K562 (cell line): ENCODE data around the gene POLR3E. TPM values are rescaled to one million over a fixed set of nuclear protein-coding genes. Genes with fewer than 3 reads are reported as not detected.

Experiments
- ATAC-seq: fragments of 200-7000 bp; cut with Tn5 transposase; 3 replicates; pipeline ENCODE4 v1.9.1; 2020; ENCODE audit warnings: moderate library complexity
- BruUV-seq: library from RNA; stranded (reverse); fragments of 400-500 nt; replicated peaks from 2 replicates; lab custom pipeline; 2021; lab: Mats Ljungman, UMichigan
- CTCF ChIA-PET: fragments of 300-600 bp; formaldehyde crosslinking; extraction: SDS; loops from one replicate; lab custom pipeline; 2021; ENCODE audit warnings: low intra/inter-chr PET ratio; lab: Yijun Ruan, JAX
- POLR2A ChIA-PET: fragments of 300-600, 350-650 bp; sonication (Branson Sonifier 250); formaldehyde crosslinking; extraction: SDS; loops from one replicate; lab custom pipeline; 2021; ENCODE audit warnings: antibody characterized with exemption, inconsistent platforms; lab: Yijun Ruan, JAX
- DNase-seq, 4 experiments: peaks; one replicate each; pipeline versions ENCODE4 v3.0.0 to v3.0.0-alpha.2; 2011 to 2018; ENCODE audit warnings: low spot score in 3 of 4, mixed read lengths in 3 of 4; ENCODE audit errors: extremely low read depth in 1 of 4
- FAIRE-seq: peaks from 2 replicates; lab custom pipeline; 2011; peaks lifted over from hg19 to GRCh38; lab: Jason Lieb, UNC
- H2AFZ ChIP-seq: 2 replicates; pipeline ENCODE4 v1.6.0; 2011; ENCODE audit warnings: low read depth, low read length, control low read depth, inconsistent platforms
- H3K27ac ChIP-seq: fragments of 200-600 bp; 3 replicates; pipeline ENCODE4 v1.8.0; 2011; ENCODE audit warnings: low read depth, mild to moderate bottlenecking, control low read depth, inconsistent platforms, low read length, moderate library complexity, mixed read lengths; ENCODE audit errors: extremely low read depth
- H3K27me3 ChIP-seq, 2 experiments: fragments of 300-600 bp in 1 of 2; 2 replicates in 1 of 2; 3 replicates in 1 of 2; pipeline versions ENCODE4 v1.6.0 to v1.8.0; 2011; ENCODE audit warnings: inconsistent platforms in 2 of 2, low read length in 2 of 2, mild to moderate bottlenecking in 1 of 2, mixed read lengths in 1 of 2, moderate library complexity in 1 of 2; ENCODE audit not compliant: control insufficient read depth in 2 of 2, insufficient read depth in 2 of 2
- H3K36me3 ChIP-seq: fragments of 300-600 bp; 3 replicates; pipeline ENCODE4 v1.8.0; 2011; ENCODE audit warnings: mild to moderate bottlenecking, low read length, inconsistent platforms; ENCODE audit not compliant: control insufficient read depth, insufficient read depth
- H3K4me1 ChIP-seq, 2 experiments: fragments of 200-600 bp in 1 of 2; replicated peaks in 1 of 2; 2 replicates in 1 of 2; 3 replicates in 1 of 2; pipeline versions ENCODE4 v1.5.1 to v1.8.0; 2011; ENCODE audit warnings: inconsistent platforms in 2 of 2, low read length in 2 of 2, mild to moderate bottlenecking in 1 of 2, mixed read lengths in 1 of 2, moderate library complexity in 1 of 2; ENCODE audit not compliant: control insufficient read depth in 2 of 2, insufficient read depth in 2 of 2
- H3K4me2 ChIP-seq: 2 replicates; pipeline ENCODE4 v1.6.1; 2011; ENCODE audit warnings: low read length, control low read depth, inconsistent platforms, mixed read lengths; ENCODE audit not compliant: insufficient read depth
- H3K4me3 ChIP-seq: fragments of 200-600 bp; sonication (generic), shearing (Covaris generic); 2 replicates; pipeline ENCODE4 v1.5.1; 2016; ENCODE audit warnings: control low read depth, inconsistent platforms
- H3K79me2 ChIP-seq: fragments of 200-600 bp; 3 replicates; pipeline ENCODE4 v1.8.0; 2011; ENCODE audit warnings: low read length, inconsistent platforms; ENCODE audit not compliant: control insufficient read depth, insufficient read depth
- H3K9ac ChIP-seq, 2 experiments: 2 replicates each; pipeline versions ENCODE4 v1.6.0 to v1.6.1; 2011; ENCODE audit warnings: low read depth in 2 of 2, low read length in 2 of 2, control low read depth in 1 of 2, inconsistent platforms in 1 of 2, mild to moderate bottlenecking in 1 of 2, mixed read lengths in 1 of 2; ENCODE audit not compliant: insufficient read depth in 1 of 2
- H3K9me1 ChIP-seq: one replicate; pipeline ENCODE4 v1.6.0; 2011; ENCODE audit warnings: inconsistent platforms, mild to moderate bottlenecking, low read length, moderate library complexity; ENCODE audit not compliant: control insufficient read depth, insufficient read depth
- H3K9me3 ChIP-seq: replicated peaks from 2 replicates; pipeline ENCODE4 v1.5.1; 2011; ENCODE audit warnings: low read depth, low read length, inconsistent platforms; ENCODE audit not compliant: control insufficient read depth, insufficient read depth
- H4K20me1 ChIP-seq: replicated peaks from 2 replicates; pipeline ENCODE4 v1.6.1; 2011; ENCODE audit warnings: low read length, inconsistent platforms, mixed read lengths; ENCODE audit not compliant: control insufficient read depth, insufficient read depth
- ETS2 ChIP-seq: IDR thresholded peaks from 2 replicates; pipeline ENCODE4 v1.6.1; 2016; ENCODE audit warnings: borderline replicate concordance, missing genetic modification characterization, mild to moderate bottlenecking, moderate library complexity, missing compliant biosample characterization; ENCODE audit not compliant: poor library complexity, severe bottlenecking
- KHSRP ChIP-seq: fragments of 450-650 bp; IDR thresholded peaks from 2 replicates; pipeline ENCODE4 v1.6.1; 2017
- MNT ChIP-seq, 2 experiments: fragments of 450-650 bp; conservative IDR thresholded peaks; 2 replicates each; pipeline ENCODE4 v1.6.1; 2017; ENCODE audit warnings: mild to moderate bottlenecking in 2 of 2, moderate library complexity in 2 of 2
- MYC ChIP-seq, 2 experiments: fragments of 250-450 bp in 1 of 2; sonication (Bioruptor Pico) in 1 of 2; IDR thresholded peaks; 2 replicates each; pipeline versions ENCODE4 v1.5.1 to v1.6.1; 2012 to 2021; ENCODE audit warnings: low read depth in 2 of 2, borderline replicate concordance in 1 of 2, improper control_type of control experiment in 1 of 2, low read length in 1 of 2, mild to moderate bottlenecking in 1 of 2, moderate library complexity in 1 of 2
- NR3C1 ChIP-seq: sonication (generic); formaldehyde crosslinking; IDR thresholded peaks from 2 replicates; pipeline ENCODE4 v1.8.1; 2022; ENCODE audit warnings: missing genetic modification reagents
- PHB ChIP-seq: fragments of 250-450 bp; sonication (Bioruptor Pico); IDR thresholded peaks from 2 replicates; pipeline ENCODE4 v1.5.0; 2021
- SOX6 ChIP-seq: fragments of 450-650 bp; IDR thresholded peaks from 2 replicates; pipeline ENCODE4 v1.6.1; 2014; ENCODE audit warnings: mild to moderate bottlenecking
- YY1 ChIP-seq, 3 experiments: IDR thresholded peaks; 2 replicates each; pipeline ENCODE4 v1.6.1; 2011; ENCODE audit warnings: low read length in 2 of 3, mild to moderate bottlenecking in 2 of 3, moderate library complexity in 2 of 3, borderline replicate concordance in 1 of 3, control low read depth in 1 of 3, low read depth in 1 of 3; ENCODE audit not compliant: insufficient read depth in 3 of 3, insufficient replicate concordance in 2 of 3, control insufficient read depth in 1 of 3, insufficient read length in 1 of 3; ENCODE audit errors: extremely low read depth in 1 of 3
- ZFP36 ChIP-seq: fragments of 150-350 bp; IDR thresholded peaks from 2 replicates; pipeline ENCODE4 v1.6.1; 2018; ENCODE audit warnings: low read length, low read depth; ENCODE audit not compliant: partially characterized antibody
- ZNF253 ChIP-seq: fragments of 250-450 bp; sonication (Bioruptor Pico); conservative IDR thresholded peaks from 2 replicates; pipeline ENCODE4 v1.6.1; 2021; ENCODE audit warnings: mild to moderate bottlenecking
- ZNF316 ChIP-seq: fragments of 450-650 bp; IDR thresholded peaks from 2 replicates; pipeline ENCODE4 v1.6.1; 2016
- ZNF384 ChIP-seq: IDR thresholded peaks from 2 replicates; pipeline ENCODE4 v1.6.1; 2012; ENCODE audit warnings: low read depth, low read length, improper control_type of control experiment
- ZNF444 ChIP-seq: fragments of 250-450 bp; sonication (Bioruptor Pico); IDR thresholded peaks from 2 replicates; pipeline ENCODE4 v1.4.0; 2020; ENCODE audit warnings: mild to moderate bottlenecking, moderate library complexity
- ZNF511 ChIP-seq: sonication (generic); formaldehyde crosslinking; IDR thresholded peaks from 2 replicates; pipeline ENCODE4 v1.8.0; 2022; ENCODE audit warnings: mild to moderate bottlenecking, missing genetic modification reagents
- WGBS: fragments of 100-300 bp; shearing (Covaris generic); methylation state at CpG from one replicate; pipeline ENCODE4 v1.1.6; 2016; ENCODE audit warnings: low coverage, mixed read lengths; ENCODE audit not compliant: insufficient coverage; ENCODE audit errors: missing lambda C conversion rate; 5-methylcytosine and 5-hydroxymethylcytosine counted together
- in situ Hi-C: fragments of 300-500 bp; cut with MboI; formaldehyde crosslinking; loops from 4 replicates; pipeline ENCODE4 v1.15.0; 2018; ENCODE audit warnings: inconsistent platforms, mixed read lengths
- intact Hi-C: fragments of 100-400 bp; cut with micrococcal nuclease; formaldehyde crosslinking; loops from 2 replicates; pipeline ENCODE4 v1.14.2; 2022
- polyA plus RNA-seq, 8 experiments: library from polyadenylated mRNA; depleted of rRNA in 4 of 8; stranded (reverse) in 5 of 8; unstranded in 3 of 8; fragments of >200 nt; fragmentation: Nextera tagmentation in 2 of 8; fragmentation: Illumina TruSeq in 1 of 8; extraction: Ambion mirVana in 2 of 8; extraction: Trizol in 1 of 8; gene quantifications; 2 replicates each; pipeline versions ENCODE4 v1.2.1 to v1.2.3, GENCODE V29; 2011 to 2014; ENCODE audit warnings: inconsistent platforms in 1 of 8, missing spikeins in 1 of 8
- total RNA-seq, 7 experiments: library from RNA; depleted of rRNA in 6 of 7; stranded (reverse); fragments of >200 nt in 6 of 7; fragmentation: Illumina TruSeq in 2 of 7; extraction: Trizol in 2 of 7; gene quantifications; 2 replicates each; pipeline versions ENCODE4 v1.2.1 to v1.2.3, GENCODE V29; 2011 to 2021; ENCODE audit warnings: low replicate concordance in 1 of 7
- TF ChIP-seq, protein P1 (sequence below): fragments of 450-650 bp; formaldehyde crosslinking; IDR thresholded peaks from 2 replicates; pipeline ENCODE4 v1.4.0; 2020; ENCODE audit warnings: mild to moderate bottlenecking, moderate library complexity
- TF ChIP-seq, protein P2 (sequence below): sonication (generic); formaldehyde crosslinking; IDR thresholded peaks from 2 replicates; pipeline ENCODE4 v1.8.0; 2022; ENCODE audit warnings: missing genetic modification reagents, mild to moderate bottlenecking, borderline replicate concordance

Gene POLR3E
- total and polyA plus RNA-seq, 9 of the 15 experiments (the other 6 are each of a cell fraction or from before 2014, with no cell fraction given), result 17.7 to 151 (median 82.6) TPM

DNA sequence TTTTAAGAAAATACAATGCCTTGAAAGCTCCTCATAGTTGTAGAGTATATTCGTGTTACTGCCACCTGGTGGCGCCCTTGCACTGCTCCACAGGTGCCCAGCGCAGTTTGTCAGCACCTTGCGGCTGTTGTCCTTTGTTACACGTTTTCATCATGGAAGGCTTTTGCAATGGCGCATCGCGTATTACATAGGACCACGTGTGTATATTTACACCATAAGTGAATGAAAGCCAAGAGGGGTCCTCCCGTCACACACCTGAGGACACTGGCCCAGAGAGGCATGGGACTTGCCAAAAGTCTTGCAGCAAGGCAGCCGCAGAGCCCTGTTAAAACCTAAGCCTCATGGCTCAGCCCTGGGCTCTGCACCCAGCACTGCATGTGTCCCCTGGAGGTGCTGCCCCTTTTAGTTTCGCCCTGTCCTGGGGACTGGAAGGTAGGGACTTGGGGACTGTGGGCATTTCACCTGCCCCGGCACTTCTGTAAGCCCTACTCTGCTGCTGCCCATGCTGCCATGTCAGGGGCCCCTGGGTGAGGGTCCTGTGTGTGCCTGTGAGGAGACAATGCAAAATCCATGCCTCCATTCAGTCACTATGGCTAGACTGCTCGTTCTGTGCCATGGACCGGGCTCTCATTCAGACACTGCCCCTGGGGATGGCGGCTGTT, 24.3 kb downstream of the POLR3E start:
- peaks cover 18% of the 10 kb centered on the region for H3K79me2 ChIP-seq
- H3K27me3 ChIP-seq, result no peaks in the 10 kb centered on the region
- peak; percentile 96 for FAIRE-seq
- in situ Hi-C loops (no loop called here), intact Hi-C loops (loop anchor here (2.0 to 10.0 kb wide), 2 partner anchors 1137 to 1165 kb away; no protein-coding TSS in a partner anchor)
- BruUV-seq, result no TSS peak
- H2AFZ ChIP-seq, result no peak overlapping the region
- no peak overlapping the region for H3K4me2 ChIP-seq
- no peaks in the 10 kb centered on the region for H3K9me1 ChIP-seq
- WGBS, result 56% methylated on average over 15 of the region's 16 CpGs
- peak; percentile 91 for ATAC-seq
- no peaks in the 10 kb centered on the region; a peak in 2 of 5 replicates for H3K4me1 ChIP-seq
- H3K36me3 ChIP-seq, result peaks cover 97% of the 10 kb centered on the region
- H3K4me3 ChIP-seq, result no peak overlapping the region
- H3K9ac ChIP-seq, result no peak overlapping the region; a peak in 1 of 4 replicates
- H3K27ac ChIP-seq, result no peak overlapping the region
- H3K9me3 ChIP-seq, result no peaks in the 10 kb centered on the region
- ChIA-PET POLR2A (interaction anchor here (0.7 to 1.6 kb wide), 4 partner anchors 8 to 137 kb away, joined by 3 to 5 read pairs (median 4); no protein-coding TSS in a partner anchor), CTCF (interaction anchor here (0.6 to 1.1 kb wide), 5 partner anchors 767 to 1472 kb away, joined by 3 to 9 read pairs (median 4); partner anchors contain the start of gene LDAF1)
- H4K20me1 ChIP-seq, result peaks cover 24% of the 10 kb centered on the region
- DNase-seq, result peak; percentile 66 to 76 (median 70)
- TF ChIP-seq KHSRP (no peak), ZNF444 (CRISPR knock-in tag) (no peak), ZNF316 (no peak), ZNF384 (no peak), MNT (conservative IDR thresholded peaks at IDR 0.05) (peak in 1 of 2 experiments; percentile 79; a peak in 3 of 4 replicates), SOX6 (no peak; the same call in 1 of the 2 replicates), ZFP36 (peak; percentile 12), ZNF253 (CRISPR knock-in tag) (no peak), NR3C1 (CRISPR knock-in tag) (no peak), ZNF511 (CRISPR knock-in tag) (no peak), MYC (IDR thresholded peaks at IDR 0.05; ENCODE audit: low read depth, low read length) (peak; percentile 40; the same call in 1 of the 2 replicates), MYC (CRISPR knock-in tag; IDR thresholded peaks at IDR 0.05; ENCODE audit: borderline replicate concordance, low read depth) (no peak), ETS2 (no peak), PHB (no peak), YY1 (IDR thresholded peaks at IDR 0.05; ENCODE audit: borderline replicate concordance in 1 of 3, control insufficient read depth in 1 of 3, extremely low read depth in 1 of 3, insufficient read depth in 3 of 3, insufficient read length in 1 of 3, insufficient replicate concordance in 2 of 3, low read depth in 1 of 3, low read length in 2 of 3) (peak in 1 of 3 experiments; percentile 42)
- TF ChIP-seq, protein P1, sequence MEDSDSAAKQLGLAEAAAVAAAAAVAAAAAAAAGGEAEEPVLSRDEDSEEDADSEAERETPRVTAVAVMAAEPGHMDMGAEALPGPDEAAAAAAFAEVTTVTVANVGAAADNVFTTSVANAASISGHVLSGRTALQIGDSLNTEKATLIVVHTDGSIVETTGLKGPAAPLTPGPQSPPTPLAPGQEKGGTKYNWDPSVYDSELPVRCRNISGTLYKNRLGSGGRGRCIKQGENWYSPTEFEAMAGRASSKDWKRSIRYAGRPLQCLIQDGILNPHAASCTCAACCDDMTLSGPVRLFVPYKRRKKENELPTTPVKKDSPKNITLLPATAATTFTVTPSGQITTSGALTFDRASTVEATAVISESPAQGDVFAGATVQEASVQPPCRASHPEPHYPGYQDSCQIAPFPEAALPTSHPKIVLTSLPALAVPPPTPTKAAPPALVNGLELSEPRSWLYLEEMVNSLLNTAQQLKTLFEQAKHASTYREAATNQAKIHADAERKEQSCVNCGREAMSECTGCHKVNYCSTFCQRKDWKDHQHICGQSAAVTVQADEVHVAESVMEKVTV (CRISPR knock-in tag), result peak; percentile 77
- TF ChIP-seq, protein P2, sequence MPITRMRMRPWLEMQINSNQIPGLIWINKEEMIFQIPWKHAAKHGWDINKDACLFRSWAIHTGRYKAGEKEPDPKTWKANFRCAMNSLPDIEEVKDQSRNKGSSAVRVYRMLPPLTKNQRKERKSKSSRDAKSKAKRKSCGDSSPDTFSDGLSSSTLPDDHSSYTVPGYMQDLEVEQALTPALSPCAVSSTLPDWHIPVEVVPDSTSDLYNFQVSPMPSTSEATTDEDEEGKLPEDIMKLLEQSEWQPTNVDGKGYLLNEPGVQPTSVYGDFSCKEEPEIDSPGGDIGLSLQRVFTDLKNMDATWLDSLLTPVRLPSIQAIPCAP, result no peak
